GM19035 (cell line): ENCODE results near the gene RFT1.

Experiments used
- ATAC-seq: cut with Tn5 transposase; IDR thresholded peaks from one replicate; pipeline ENCODE4 v1.9.1; 2021; ENCODE audit not compliant: unreplicated experiment

The RFT1 gene

DNA sequence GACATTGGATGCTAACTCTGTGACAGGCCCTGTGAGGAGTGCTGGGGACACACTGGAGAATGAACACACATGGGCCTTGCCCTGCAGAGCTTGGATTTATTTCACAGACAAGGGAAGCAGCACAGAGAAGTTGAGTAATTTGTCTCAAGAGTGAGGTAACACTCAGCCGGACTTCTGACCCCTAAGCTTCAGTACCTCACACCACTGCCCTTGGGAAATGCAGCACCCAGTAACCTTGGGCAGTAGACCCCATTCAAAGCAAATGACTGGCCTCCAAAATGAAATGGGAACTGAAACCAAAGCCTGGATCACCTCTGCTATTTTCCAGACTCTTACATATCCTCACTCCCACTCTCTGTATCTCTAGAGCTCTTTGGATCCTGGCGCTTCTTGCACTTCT lies 37.3 kb downstream of the RFT1 start:
- ATAC-seq: no peak

DNA sequence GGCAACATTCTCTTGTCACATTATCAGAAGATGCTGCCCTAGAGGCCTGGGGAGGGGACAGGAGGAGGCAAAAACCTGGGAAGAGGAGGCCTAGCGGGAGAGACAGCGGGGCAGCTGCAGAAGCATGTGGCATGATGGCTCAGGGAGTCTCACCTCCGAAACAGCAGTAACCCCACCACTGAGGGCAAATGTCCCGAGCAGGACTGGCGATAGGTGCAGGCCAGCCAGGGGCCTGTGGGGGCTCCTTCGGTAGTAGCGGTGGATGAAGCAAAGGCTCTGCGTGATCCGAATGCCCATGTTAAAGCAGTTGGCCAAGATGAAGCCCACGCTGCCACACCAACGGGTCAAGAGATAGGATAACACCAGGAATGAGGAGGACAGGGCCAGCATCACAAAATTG lies 38.0 kb downstream of the RFT1 start:
- no peak for ATAC-seq

DNA sequence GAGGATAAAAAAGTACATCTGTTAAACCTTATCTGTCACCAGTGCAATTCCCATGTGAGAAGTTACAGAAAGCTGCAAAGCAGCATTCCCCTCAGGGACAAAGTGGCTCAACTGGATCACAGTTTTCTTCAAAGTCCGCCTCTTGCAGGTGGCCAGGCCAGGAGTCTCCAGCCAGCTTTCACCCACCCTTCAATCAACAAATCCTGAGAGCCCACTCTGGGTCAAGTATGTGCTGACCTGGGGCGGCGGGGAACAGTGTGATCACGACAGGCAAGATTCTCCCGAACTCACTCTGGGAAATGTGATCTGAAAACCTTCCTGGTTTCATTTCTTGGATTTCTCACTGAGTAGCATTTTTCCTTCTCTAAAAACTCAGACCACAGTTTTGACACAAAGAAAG lies 39.2 kb downstream of the RFT1 start:
- no peak for ATAC-seq

DNA sequence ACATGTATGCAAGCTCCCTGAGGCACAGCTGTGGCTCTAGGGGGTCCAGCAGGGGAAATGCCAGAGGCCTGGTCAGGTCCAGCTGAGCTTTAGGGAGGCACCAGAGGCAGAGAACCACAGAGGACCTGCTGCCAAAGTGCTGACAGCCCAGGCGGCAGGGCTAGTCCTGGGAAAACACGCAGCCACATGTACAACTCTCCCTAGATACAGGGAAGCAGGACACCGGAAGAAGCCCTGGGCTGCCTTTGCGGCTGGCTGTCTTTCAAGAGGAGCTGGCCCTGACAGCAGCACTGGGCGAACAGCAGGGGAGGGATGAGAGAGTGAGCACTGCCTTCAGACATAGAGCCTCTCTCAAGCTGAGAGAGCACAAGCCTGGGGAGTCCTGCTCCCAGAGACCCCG lies 40.7 kb downstream of the RFT1 start:
- ATAC-seq: no peak

DNA sequence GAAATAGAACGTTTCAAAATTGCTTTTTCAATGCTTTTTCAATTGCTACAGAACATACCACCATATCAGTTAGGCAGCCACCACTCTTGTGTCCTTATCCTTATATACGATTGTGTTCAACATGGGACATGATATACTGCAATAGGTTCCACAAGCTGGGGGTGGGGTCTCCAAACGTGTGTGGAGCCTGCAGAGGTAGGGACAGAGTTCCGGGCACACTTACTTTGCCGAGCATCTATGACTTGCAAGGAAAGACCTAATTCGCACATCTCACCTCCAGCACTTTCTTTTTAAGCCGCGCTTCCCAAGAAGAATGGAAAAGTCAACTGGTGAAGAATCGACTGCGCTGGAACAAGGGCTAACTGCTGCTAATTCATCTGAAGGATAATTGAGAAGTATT lies 44.8 kb downstream of the RFT1 start:
- no peak for ATAC-seq

DNA sequence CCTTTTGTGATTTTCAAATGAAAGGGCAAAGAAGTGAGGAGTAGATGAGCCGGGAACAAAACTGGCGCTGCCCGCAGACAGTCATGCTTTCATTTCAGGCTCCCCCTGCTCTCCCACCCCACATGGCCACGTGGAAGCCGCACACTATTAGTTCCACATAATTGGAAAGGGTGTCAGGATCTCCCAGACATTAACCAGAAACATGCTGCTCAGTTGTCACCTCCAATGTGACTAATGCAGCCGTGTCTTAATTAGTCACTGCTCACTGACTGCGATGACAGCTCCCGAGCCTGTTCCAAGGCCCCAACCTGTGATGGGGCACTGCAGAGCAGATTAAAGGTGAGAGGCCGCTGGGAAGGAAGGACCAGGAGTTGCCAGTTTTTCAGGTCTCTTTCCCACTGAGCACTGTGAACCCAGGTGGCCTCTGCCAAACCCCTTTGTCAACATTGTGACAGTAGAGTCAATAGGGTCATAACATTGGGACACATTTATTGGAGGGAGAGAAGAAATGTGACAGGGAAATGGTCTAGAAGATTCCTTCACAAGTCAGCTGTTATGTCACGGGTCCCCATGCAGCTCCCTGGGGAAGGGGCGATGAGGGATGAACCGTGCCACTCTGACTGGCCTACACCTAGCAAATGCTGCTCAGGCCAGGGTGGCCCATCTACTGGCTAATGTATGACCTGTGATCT lies 45.8 kb downstream of the RFT1 start:
- ATAC-seq: no peak

DNA sequence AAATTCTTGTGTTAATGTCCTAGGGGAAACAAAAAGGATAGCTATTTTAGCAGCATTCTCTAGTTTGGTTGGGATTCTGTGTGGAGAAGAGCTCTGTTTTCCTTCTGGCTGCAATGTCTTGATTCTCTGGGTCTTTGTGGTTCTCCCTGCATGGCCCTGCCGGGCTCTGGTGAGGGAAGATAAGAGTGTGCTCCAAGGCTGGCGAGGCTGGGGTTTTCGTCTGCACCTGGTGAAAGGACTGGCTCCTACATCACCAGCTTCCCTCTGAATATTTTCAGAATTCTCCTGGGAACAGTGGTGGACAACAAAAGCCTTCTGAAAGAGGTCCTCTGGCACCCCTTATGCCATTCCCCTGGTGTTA lies 46.3 kb downstream of the RFT1 start:
- ATAC-seq: no peak

DNA sequence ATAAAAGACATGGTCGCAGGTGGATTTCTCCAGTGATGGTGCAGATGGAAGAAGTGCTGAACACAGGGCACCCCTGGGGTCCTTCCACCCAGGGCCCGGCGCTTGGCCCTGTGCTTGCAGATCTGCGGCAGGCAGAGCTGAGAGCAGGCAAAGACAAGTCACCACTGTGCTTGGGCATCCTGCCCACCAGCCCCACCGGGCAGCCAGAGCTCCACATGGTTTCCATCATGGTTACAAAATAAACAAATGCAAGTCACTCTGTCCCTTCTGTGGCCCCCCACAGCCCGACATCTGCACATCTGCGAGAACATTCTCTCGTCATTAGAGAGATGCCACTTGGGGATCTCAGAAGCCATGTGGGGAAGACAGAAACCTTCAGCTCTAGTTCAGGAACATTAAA lies 46.7 kb downstream of the RFT1 start:
- no peak for ATAC-seq

DNA sequence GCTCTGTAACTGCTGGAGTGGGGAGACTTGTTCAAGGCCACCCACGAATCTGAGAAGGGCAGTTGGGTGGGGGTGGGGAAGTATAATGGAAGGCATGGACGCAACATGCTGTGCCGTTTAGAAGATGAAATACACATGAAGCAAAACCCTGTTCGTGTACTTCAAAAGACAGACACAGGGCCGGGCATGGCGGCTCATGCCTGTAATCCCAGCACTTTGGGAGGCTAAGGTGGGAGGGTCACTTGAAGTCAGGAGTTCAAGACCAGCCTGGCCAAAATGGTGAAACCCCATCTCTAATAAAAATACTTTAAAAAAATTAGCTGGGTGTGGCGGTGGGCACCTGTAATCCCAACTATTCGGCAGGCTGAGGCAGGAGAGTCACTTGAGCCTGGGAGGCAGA lies 47.5 kb downstream of the RFT1 start:
- ATAC-seq: no peak

DNA sequence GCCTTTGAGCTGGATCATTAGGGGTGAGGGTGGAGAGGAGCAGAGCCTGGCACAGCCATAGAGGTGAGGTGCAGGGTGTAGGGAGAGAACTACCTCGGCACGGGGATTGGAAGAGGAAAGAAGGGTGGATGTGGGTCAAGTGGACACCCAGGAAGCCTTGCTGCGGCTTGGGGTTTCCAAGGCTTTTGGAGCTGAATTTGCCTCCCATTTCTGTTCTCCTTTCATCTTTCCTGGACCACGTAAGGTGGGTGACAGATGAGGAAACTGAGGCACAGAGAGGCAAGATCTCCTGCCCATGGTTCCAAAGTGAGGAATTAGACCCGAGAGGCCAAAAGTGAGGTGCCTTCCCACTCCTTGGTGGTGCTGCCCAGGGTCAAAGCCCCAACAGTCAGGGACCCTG lies 48.9 kb downstream of the RFT1 start:
- ATAC-seq: no peak

DNA sequence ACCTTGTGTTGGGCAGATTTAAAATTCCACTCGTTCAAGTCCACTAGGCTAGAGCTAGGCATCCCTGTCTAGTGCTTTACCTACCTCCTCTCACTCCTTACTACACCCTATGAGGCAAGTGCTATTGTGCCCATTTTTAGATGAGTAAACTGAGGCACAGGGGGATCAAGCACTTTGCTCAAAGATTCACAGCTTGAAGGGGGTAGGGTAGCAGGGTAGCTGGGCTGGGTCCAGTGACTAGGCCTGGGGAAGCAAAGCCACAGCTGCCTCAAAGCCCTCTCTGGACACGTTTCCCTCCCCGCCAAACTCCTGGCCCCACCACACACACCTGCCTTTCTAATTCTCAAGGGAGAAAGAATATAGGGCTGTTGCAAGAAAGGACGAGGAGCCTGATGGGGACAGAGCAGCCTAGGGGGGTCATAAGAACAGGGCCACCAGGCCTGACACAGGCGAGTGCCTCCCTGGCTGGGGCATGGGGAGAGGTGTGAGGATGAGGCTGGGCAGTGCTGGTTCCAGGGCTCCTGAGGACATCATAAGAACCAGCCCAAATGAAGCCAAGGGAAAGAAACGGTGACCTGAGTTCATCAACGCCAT lies 49.5 kb downstream of the RFT1 start:
- no peak for ATAC-seq

DNA sequence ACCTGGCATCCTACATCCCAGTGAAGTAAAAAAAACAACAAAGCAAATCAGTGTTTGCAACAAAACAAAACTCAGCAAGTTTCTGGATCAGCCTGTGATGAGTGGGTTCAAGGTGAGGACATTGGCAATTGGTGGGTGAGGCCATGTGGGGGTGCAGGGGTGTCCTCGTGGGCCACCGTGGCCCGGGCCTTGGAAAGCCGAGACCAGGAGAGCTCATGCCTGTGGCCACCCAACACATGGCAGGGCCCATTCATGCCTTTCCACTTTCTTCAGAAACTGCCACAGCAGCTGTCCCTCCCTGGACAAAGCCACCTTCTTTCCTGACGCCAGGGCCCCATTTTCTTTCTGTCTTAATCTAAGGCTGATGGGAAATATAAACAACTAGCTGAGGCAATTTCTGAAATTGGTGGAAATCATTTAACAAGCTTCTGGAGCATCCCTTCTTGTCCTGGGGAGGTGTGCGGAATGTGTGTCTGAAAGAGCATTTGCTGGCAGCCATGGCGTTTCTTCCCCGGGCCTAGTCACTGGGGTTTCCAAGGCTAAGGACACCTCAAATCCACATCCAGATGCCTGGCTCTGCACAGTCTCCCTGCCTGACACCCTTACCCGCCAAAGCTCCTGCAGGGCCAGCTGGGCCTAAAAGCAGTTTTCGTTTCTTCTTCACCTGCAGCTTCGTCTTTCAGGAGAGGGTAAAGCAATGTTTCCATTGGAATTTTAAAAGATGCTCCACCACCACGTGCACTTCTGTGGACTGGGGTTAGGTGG lies 50.3 kb downstream of the RFT1 start:
- ATAC-seq: no peak

DNA sequence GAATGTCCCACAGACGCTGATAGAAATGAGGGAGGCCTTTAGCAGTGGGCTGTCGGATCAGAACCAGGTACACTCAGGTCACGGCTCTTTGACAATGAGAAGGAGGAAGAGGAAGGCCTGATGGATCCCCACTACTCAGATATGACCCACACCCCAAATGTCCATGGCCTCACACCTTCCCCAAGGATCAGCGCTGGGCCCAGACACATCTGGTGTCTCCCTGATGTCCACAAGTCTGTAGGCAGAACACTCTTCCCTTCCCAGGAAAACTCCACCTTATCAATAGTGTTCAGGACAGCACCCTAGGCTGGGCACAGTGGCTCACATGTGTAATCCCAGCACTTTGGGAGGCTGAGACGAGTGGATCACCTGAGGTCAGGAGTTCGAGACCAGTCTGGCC lies 51.1 kb downstream of the RFT1 start:
- ATAC-seq: no peak

DNA sequence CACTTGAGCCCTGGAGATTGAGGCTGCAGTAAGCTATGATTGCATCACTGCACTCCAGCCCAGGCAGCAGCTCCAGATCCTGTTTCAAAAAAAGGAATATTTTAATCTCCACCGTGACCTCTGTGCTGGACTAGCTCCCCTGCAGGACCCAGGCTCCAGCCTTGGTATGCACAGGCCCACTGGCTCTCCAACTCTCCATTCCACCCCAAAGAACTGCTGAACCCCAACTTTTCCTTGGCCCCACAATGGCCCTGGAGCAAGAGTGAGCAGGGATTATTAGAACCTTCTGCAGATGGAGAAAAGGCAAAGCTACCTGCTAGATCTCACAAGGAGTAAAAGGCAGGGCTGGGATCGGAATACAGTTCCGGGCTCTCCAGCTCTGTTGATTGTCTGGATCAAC lies 51.6 kb downstream of the RFT1 start:
- no peak for ATAC-seq

DNA sequence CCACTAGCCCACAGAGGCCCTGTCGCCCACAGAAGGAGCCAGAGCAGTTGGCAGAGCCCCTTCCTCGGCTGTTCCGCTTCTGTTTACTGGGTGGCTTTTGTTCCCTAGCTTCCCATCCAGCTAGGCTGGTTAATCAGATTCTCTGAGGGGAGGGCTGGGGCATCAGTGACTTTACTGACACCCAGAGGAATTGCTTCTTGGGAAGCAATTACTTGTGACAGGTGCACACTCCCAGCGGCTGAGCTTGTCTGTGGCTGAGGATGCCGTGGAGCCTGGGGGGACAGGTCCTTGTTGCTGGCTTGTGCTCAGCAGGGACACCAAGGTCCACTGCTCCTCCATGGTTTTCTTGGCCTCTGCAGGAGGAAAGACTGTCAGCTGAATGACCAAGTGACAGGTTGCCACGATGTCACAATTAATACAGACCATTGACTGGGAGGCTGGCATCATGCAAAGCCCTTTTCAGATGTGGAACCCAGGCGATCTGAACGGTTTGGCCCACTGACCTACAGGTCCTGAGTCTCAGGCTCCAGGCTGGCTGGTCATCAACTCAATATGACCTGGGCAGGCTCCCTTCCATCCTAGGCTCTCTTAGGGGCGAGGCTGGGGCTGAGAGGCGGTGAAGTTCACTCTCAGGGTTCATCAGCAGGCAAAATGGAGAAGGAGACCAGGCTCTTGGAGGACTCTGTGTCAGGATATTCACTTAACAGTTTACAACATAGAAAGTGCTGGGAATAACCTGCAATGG lies 52.6 kb downstream of the RFT1 start:
- ATAC-seq: no peak

DNA sequence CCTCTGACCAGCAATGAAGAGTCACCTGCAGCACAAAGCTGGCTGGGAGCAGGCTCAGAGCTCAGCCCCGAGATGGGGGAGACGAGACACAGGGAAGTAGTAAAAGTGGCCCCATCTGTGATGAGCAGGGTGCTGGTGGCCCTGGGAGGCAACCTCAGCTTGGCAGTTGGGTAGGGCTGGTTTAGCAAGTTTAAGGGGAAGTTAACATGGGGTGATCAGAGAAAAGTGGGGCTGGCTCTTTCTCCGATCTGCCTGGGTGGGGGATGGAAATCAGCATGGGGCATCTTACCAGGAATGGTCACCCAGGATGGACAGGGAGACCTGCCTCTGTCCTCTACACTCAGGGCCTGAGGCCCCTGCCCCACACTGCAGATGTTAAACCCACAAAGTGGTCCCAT lies 54.5 kb downstream of the RFT1 start:
- no peak for ATAC-seq

DNA sequence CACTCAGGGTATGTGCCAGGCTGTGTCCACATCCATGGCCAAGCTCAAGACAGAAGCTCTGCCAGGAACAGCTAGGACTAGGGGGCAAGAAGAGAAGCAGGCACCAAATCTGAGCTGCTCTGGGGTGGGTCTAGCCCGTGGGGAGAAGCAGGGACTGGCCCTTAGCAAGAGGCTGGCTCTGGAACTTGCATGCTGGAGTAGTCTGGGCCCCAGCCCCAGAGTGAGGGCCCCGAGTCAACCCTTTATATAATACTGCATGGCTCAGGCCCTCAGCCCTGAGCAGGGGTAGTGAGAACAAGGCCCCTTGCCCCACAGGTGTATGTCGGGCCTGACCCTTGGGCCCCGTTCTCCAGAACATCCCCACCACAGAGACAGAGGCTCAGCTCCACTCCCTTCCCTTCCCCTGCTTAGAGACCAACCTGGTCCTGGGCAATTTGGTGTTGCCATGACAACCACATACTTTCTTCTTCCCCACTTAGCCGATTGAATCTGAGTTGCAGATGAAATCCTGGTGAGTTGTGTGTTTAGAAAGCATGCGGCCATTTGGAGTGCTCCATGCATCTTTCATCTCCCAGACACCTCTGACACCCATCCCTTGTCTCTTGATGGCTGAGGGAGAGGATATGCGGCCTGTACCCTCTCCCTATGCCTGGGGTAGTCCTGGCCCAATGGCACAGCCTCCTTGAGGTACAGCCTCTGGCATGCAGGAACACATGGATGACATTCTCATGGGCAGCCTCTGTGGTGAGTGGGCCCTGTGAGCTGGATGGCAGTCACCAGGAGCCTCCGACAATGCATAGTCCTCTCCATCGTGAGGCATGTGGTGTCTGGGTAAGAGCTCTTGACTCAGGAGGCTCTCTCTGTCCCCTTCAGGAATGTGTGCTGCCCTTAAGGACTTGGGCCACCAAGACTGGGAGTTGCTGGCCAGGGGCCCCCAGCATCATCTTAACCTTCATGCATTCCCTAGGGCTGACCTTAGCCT lies 55.2 kb downstream of the RFT1 start:
- no peak for ATAC-seq

DNA sequence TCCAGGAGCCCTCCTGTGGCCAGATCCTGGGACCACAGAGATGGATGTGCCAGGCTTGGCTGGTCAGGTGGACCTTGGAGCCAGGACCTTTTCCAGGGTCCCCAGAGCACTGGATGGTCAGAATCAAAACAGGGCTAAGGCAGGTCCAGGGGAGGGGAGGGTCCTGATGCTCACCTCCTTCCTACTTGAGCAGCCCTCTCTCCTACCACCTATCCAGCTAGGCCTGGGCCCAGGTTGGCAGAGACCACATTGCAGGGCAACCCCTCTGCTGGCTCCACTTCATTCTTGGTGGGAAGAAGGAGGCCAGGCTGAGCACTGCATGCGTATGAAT lies 55.9 kb downstream of the RFT1 start:
- no peak for ATAC-seq

DNA sequence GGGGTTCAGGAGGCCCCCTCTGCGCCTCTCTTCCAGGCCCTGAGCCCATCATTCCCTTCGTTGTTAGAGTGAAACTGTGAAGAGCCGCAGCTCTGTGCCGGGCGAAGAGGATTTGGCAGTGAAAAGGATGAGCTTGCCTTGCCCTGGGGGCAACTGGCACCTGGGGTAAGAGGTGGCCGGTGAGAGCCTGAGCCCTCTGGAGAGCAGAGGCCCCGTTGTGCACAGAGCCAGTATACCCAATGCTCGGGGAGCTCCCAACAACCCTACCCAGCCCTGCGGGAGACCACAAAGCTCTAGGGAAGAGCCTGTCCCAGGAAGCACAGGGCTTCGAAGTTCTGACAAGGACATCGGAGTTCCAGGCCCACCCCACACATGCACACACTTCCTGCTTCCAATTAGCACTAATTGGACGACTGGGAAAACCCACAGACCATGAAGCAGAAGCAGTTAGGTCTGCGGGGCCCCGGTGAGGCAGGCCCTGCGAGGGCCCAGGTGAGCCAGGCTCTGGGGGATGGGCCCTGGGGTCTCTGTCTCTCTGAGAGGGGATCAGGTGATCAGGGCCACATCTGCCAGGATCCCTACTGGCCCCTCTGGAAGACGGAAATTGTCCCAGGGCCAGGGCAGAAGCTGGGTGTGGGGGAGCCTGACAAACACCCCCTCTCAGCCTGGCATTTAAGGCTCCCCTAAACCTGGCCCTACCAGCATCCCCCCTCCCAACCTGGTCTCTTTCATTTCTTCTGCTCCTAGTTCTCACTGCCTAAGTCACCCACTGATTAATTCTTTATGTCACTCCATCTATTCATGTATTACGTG lies 56.5 kb downstream of the RFT1 start:
- no peak for ATAC-seq
